Measurements from ENCODE around the gene MAP4.
A peak's percentile ranks its signal among the peaks of the same experiment; 100 is the strongest.
"Not testable (repeated sequence)": the region's sequence is repeated elsewhere in the genome, so short reads cannot be mapped to it uniquely, and the experiment has no call there.

The MAP4 gene

GRCh38 chr3:47892286-47893040 lies 123.8 kb downstream of the MAP4 start:
- DNase-seq = no peak

GRCh38 chr3:47891613-47892005 lies 124.6 kb downstream of the MAP4 start:
- DNase-seq = no peak

- no peak for DNase-seq
Measured at GRCh38 chr3:47890828-47891612, 125.2 kb downstream of the MAP4 start.

GRCh38 chr3:47890126-47890827 lies 125.9 kb downstream of the MAP4 start:
- DNase-seq = no peak

GRCh38 chr3:47888986-47889757 lies 127.0 kb downstream of the MAP4 start:
- no peak for DNase-seq

GRCh38 chr3:47887991-47888390 lies 128.2 kb downstream of the MAP4 start:
- not testable (repeated sequence) for DNase-seq

GRCh38 chr3:47885168-47885567 lies 131.0 kb downstream of the MAP4 start:
- no peak for DNase-seq

GRCh38 chr3:47884603-47885002 lies 131.6 kb downstream of the MAP4 start:
- peak in 1 of 5 donors; percentile 9 for DNase-seq

GRCh38 chr3:47882338-47882737 lies 133.9 kb downstream of the MAP4 start:
- DNase-seq = no peak

- DNase-seq = no peak
Measured at GRCh38 chr3:47877719-47878118, 138.5 kb downstream of the MAP4 start.

- DNase-seq = no peak
Measured at GRCh38 chr3:47877290-47877689, 138.9 kb downstream of the MAP4 start.

GRCh38 chr3:47874913-47875312 lies 141.3 kb downstream of the MAP4 start:
- DNase-seq = no peak

GRCh38 chr3:47874438-47874837 lies 141.8 kb downstream of the MAP4 start:
- DNase-seq = no peak

GRCh38 chr3:47872916-47873315 lies 143.3 kb downstream of the MAP4 start:
- DNase-seq = no peak

- DNase-seq = no peak
Measured at GRCh38 chr3:47871389-47871788, 144.8 kb downstream of the MAP4 start.

GRCh38 chr3:47870702-47871260 lies 145.4 kb downstream of the MAP4 start:
- no peak for DNase-seq

- no peak for DNase-seq
Measured at GRCh38 chr3:47870156-47870555, 146.1 kb downstream of the MAP4 start.

GRCh38 chr3:47868306-47868705 lies 147.9 kb downstream of the MAP4 start:
- no peak for DNase-seq

- no peak for DNase-seq
Measured at GRCh38 chr3:47867451-47868044, 148.7 kb downstream of the MAP4 start.

- no peak for DNase-seq
Measured at GRCh38 chr3:47865192-47865591, 151.0 kb downstream of the MAP4 start.

GRCh38 chr3:47863391-47864128 lies 152.7 kb downstream of the MAP4 start:
- DNase-seq = no peak
